Peyer's patch (tissue), 4 donors: ENCODE measurements around the gene OSBPL7. TPM values are rescaled to one million over a fixed set of nuclear protein-coding genes. Genes with fewer than 3 reads are reported as not detected.

ENCODE experiments used
- DNase-seq, 3 donors: peaks; one replicate each; pipeline ENCODE4 v3.0.0-alpha.2; 2017 to 2019
- H3K27ac ChIP-seq, 4 donors: fragments of 200-600 bp; sonication (generic); one replicate each; pipeline ENCODE4 v1.5.1; 2016 to 2019
- H3K27me3 ChIP-seq, 2 donors: fragments of 200-600 bp; sonication (generic); one replicate each; pipeline ENCODE4 v1.5.1; 2019
- H3K36me3 ChIP-seq, 3 donors: fragments of 200-600 bp; sonication (generic); one replicate each; pipeline ENCODE4 v1.5.1; 2016 to 2019
- H3K4me1 ChIP-seq, 4 donors: fragments of 200-600 bp; sonication (generic); one replicate each; pipeline ENCODE4 v1.5.1; 2016 to 2019
- H3K4me3 ChIP-seq, 4 donors: fragments of 200-600 bp; sonication (generic); 1 replicate in 3 of 4; 2 replicates in 1 of 4; pipeline ENCODE4 v1.5.1; 2016 to 2019; ENCODE audit warnings: mild to moderate bottlenecking in 1 of 4
- H3K9me3 ChIP-seq, 4 donors: fragments of 200-600 bp; sonication (generic); one replicate each; pipeline ENCODE4 v1.5.1; 2016 to 2019; ENCODE audit warnings: mild to moderate bottlenecking in 1 of 4
- CTCF ChIP-seq, 6 experiments: fragments of 450-650 bp in 4 of 6; fragments of 200-600 bp in 2 of 6; sonication (generic) in 1 of 6; IDR thresholded peaks; one replicate each; pipeline ENCODE4 v1.5.1; 2017 to 2019; ENCODE audit warnings: antibody characterized with exemption in 6 of 6, mild to moderate bottlenecking in 3 of 6, moderate library complexity in 1 of 6
- POLR2A ChIP-seq, 2 donors: fragments of 450-650 bp; IDR thresholded peaks; one replicate each; pipeline ENCODE4 v1.5.1; 2017; ENCODE audit warnings: antibody characterized with exemption in 2 of 2, mild to moderate bottlenecking in 2 of 2, moderate library complexity in 2 of 2
- total RNA-seq, 4 donors: library from RNA; depleted of rRNA; stranded (reverse); fragments of >200 nt; gene quantifications; one replicate each; pipeline ENCODE4 v1.1.0, GENCODE V29; 2016

The OSBPL7 gene
- total RNA-seq, 4 donors from 2014 or later = 31.4 to 104 (median 70.9) TPM

- H3K36me3 ChIP-seq = peaks cover 0 to 30% (median 0%) of the 10 kb centered on the region in 3 donors
- H3K4me1 ChIP-seq = peaks cover 7 to 46% (median 11%) of the 10 kb centered on the region in 4 donors
- peak; percentile 87 to 97 (median 96) for DNase-seq
- TF ChIP-seq CTCF (IDR thresholded peaks at IDR 0.05) (peak; percentile 96 to 99 (median 98)), POLR2A (IDR thresholded peaks at IDR 0.05) (peak in 1 of 2 donors; percentile 22)
- peak within 1 kb of the TSS; percentile 65 to 79 (median 78) for H3K27ac ChIP-seq
- H3K27me3 ChIP-seq = no peaks in the 10 kb centered on the region
- H3K4me3 ChIP-seq = peak within 1 kb of the TSS; percentile 67 to 99 (median 82)
- no peaks in the 10 kb centered on the region for H3K9me3 ChIP-seq
Observed at GRCh38 chr17:47840742-47841487, 19.3 kb upstream of the OSBPL7 start, which contains the start of gene SCRN2. TSS of gene SCRN2 (minus strand) at chr17:47841273. CDS start at chr17:47840843, 430 bp downstream.

GRCh38 chr17:47840001-47840741 lies 18.6 kb upstream of the OSBPL7 start:
- TF ChIP-seq CTCF (IDR thresholded peaks at IDR 0.05) (no peak), POLR2A (IDR thresholded peaks at IDR 0.05) (no peak)
- Histone ChIP-seq H3K9me3 (no peaks in the 10 kb centered on the region), H3K27me3 (no peaks in the 10 kb centered on the region), H3K36me3 (peaks cover 0 to 36% (median 0%) of the 10 kb centered on the region in 3 donors), H3K4me1 (peaks cover 7 to 46% (median 11%) of the 10 kb centered on the region in 4 donors), H3K4me3 (peak overlapping the region; percentile 67 to 99 (median 82)), H3K27ac (peak overlapping the region; percentile 65 to 79 (median 78))
- DNase-seq = no peak

GRCh38 chr17:47839071-47839470 lies 17.5 kb upstream of the OSBPL7 start:
- no peaks in the 10 kb centered on the region for H3K9me3 ChIP-seq
- TF ChIP-seq POLR2A (IDR thresholded peaks at IDR 0.05) (no peak), CTCF (IDR thresholded peaks at IDR 0.05) (no peak)
- H3K27ac ChIP-seq = no peak overlapping the region
- no peak overlapping the region for H3K4me3 ChIP-seq
- no peaks in the 10 kb centered on the region for H3K27me3 ChIP-seq
- DNase-seq = no peak
- H3K4me1 ChIP-seq = peaks cover 7 to 39% (median 11%) of the 10 kb centered on the region in 4 donors
- peaks cover 0 to 36% (median 0%) of the 10 kb centered on the region in 3 donors for H3K36me3 ChIP-seq

- DNase-seq = no peak
- Histone ChIP-seq H3K9me3 (no peaks in the 10 kb centered on the region), H3K36me3 (peaks cover 0 to 36% (median 0%) of the 10 kb centered on the region in 3 donors), H3K27ac (no peak overlapping the region), H3K27me3 (no peaks in the 10 kb centered on the region), H3K4me1 (peaks cover 6 to 37% (median 11%) of the 10 kb centered on the region in 4 donors), H3K4me3 (no peak overlapping the region)
- no peak for TF ChIP-seq POLR2A (IDR thresholded peaks at IDR 0.05)
Observed at GRCh38 chr17:47838636-47839035, 17.0 kb upstream of the OSBPL7 start.

- Histone ChIP-seq H3K4me1 (peaks cover 3 to 26% (median 11%) of the 10 kb centered on the region in 4 donors), H3K27me3 (no peaks in the 10 kb centered on the region), H3K9me3 (no peaks in the 10 kb centered on the region), H3K4me3 (no peak overlapping the region), H3K27ac (no peak overlapping the region), H3K36me3 (peaks cover 0 to 36% (median 0%) of the 10 kb centered on the region in 3 donors)
- TF ChIP-seq POLR2A (IDR thresholded peaks at IDR 0.05) = no peak
- no peak for TF ChIP-seq CTCF (IDR thresholded peaks at IDR 0.05)
- no peak for DNase-seq
Observed at GRCh38 chr17:47837401-47838039, 15.9 kb upstream of the OSBPL7 start.
